Activated CD8-positive, alpha-beta memory T cell treated with anti-CD3 and anti-CD28 coated beads, Interleukin-2, amount 50 U/mL, for 1 hour (primary cell): ENCODE results near the gene BIRC7.

Source experiments
- DNase-seq: peaks from one replicate; pipeline ENCODE4 v3.0.0-alpha.2; 2020; ENCODE audit errors: extremely low read depth

The BIRC7 gene

DNA sequence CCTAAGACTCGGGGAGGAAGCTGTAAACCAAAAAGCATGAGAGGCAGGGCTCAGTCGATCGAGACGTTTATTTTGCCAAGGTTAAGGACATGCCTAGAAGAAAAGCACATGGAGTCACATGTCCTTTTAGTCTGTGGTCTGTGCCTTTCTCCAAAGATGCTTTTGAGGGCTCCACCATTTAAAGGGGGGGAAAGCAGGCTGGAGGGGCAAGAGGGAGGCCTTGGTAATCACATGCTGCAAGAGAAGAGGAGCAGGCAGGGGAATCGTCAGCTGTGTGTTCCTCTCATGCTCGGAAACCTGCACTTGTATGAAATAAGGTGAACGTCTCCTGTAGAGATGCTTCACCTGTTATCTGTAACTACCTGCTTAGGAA lies 10.6 kb upstream of the BIRC7 start:
- no peak for DNase-seq

DNA sequence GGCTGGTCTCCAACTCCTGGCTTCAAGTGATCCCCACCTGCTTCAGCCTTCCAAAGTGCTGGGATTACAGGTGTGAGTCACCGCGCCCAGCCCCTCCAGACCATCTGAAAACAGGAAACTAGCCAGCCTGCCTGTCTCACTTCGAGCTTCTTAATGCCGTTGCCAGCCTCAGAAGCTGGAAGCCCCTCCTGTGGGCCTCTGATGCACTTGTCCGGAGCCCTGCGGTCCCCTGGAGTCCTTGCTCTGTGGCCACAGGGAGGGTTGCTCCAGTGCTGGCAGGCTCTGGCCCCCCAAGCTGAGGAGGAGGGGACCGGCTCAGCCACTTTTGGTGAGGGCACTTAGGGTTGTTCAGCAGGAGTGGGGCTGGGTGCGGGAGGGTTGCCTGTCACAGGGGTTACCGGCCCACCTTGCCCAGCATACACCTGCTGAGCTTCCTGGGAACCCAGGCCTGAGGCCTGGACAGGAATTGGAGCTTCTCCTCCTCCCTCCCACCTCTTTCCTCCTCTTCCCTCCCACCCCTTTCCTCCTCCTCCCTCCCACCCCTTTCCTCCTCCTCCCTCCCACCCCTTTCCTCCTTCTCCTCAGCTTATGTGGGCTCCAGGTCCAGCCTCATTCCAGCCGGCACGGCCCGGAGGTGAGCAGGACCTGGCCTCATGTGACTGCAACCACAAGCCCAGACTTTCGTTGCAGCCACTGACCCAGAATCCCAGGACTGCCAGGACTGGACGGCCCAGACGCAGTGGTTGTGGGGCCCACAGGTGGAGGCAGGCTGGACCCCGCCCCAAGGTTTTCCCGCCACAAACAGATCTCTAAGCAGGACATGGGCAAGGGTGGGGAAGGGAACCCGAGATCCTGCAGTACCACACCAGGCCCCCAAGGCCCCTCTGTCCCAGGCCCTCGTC lies 9.4 kb upstream of the BIRC7 start:
- no peak for DNase-seq

DNA sequence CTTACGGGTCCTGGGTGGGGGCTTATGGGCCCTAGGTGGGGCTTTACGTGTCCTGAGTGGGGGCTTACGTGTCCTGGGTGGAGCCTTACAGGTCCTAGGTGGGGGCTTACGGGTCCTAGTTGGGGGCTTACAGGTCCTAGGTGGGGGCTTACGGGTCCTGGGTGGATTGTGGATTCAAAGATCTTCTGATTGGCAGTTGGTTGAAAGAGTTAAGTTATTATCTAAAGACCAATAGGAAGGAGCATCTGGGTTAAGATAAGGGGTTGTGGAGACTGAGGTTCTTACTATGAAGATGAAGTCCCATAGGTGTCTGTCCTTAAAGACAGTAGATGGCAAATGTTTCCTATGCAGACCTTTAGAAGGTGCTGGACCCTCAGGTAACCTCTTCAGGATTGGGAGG lies 8.4 kb upstream of the BIRC7 start:
- no peak for DNase-seq

DNA sequence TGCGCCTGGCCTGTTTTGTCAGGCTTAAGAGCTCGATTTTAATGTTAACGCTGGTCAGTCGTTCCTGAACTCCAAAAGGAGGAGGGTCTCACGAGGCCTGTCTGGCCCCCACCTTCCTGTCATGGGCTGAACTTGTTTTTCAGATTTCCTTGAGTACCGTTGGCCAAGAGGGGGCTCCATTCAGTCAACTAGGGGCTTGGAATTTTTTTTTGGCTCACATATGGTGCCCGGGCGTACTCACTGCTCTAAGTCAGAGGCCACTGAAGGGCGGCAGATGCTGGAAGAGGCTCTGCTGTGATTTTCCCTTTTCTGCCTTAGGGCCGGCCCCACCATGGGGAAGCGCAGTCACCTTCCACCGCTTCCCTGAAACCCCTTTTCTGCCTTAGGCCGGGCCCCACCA lies 6.9 kb upstream of the BIRC7 start:
- no peak for DNase-seq

DNA sequence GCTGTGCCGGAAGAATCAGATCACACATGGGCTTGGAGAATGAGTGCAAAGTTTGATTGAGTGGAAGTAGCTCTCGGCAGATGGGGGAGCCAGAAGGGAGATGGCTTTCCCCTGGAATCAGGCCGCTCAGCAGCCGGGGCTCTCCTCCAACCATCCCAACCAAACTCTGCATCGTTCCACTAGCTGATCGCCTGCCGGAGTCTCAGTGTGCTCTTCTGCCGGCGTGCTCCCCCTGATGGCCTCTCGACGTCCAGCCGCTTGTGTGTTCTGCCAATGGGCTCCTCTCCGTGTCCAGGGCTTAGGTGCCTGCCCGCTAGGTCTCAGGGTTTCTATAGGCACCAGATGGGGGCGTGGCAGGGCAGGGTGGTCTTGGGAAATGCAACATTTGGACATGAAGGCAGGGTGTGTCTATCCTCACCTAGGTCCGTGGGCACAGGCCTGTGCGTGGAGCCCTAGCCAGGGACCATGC lies 4.9 kb upstream of the BIRC7 start:
- DNase-seq: no peak

DNA sequence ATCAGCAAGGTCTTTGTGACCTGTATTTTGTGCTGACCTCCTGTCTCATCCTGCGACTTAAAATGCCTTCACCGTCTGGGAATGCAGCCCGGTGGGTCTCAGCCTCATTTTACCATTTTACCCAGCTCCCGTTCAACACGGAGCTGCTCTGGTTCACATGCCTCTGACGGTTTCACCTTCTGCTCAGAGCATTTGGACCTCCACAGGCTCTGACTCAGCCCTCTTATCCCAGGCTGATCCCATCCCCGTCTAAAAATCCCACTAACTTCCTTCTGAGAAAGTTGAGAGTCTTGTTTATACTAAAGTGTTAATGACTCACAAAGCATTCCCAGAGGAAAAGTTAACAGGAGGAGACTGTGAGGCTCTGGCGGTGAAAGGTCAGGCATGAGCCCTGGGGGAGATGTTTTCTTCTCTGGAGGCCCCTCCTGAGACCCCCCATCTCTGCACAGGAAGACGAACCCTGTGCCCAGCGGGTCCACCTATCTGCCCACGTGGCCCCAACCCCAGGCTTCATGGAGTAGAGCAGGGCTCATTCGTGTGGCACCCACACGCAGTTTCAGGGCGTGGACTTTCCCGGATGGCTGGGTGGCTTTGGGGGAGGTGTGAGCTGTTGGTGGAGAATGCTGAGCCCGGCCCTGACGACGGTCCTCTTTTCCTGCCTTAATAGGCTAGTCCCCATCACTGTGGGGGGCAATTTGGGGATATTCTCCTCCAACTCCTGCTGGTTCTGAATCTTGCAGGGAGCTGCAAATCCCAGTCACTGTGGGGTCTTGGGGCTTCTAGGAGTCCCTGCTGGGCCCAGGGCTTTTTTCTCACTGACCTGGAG lies 3.3 kb upstream of the BIRC7 start:
- no peak for DNase-seq

DNA sequence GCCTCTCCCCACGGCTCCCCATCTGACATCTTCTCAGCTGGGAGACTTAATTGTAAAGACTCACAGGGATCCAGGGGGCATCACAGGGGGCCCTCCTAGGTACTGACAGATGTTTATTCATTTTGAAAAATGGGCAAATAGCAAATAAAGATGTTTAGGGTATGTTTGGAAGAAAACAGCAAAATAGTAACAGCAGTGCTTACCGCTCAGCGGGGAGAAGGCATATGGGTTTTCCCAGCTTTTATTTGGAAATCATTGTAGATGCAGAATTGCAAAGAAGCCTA lies 2.7 kb upstream of the BIRC7 start:
- no peak for DNase-seq

DNA sequence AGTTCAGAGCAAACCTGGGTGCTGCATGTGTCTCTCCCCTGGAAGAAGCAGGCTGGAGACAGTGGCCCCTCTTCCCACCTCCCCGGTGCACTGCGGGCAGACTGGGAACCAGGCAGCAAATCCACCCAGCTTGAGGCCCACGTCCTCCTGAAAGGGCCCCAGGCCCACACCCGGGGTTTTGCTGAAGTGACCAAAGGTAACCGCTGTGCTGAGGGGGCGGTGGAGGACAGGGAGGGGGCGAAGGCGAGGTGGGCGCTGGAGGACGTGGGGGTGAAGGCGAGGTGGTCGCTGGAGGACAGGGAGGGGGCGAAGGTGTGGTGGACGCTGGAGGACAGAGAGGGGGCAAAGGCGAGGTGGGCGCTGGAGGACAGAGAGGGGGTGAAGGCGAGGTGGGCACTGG lies 1.8 kb upstream of the BIRC7 start:
- no peak for DNase-seq

DNA sequence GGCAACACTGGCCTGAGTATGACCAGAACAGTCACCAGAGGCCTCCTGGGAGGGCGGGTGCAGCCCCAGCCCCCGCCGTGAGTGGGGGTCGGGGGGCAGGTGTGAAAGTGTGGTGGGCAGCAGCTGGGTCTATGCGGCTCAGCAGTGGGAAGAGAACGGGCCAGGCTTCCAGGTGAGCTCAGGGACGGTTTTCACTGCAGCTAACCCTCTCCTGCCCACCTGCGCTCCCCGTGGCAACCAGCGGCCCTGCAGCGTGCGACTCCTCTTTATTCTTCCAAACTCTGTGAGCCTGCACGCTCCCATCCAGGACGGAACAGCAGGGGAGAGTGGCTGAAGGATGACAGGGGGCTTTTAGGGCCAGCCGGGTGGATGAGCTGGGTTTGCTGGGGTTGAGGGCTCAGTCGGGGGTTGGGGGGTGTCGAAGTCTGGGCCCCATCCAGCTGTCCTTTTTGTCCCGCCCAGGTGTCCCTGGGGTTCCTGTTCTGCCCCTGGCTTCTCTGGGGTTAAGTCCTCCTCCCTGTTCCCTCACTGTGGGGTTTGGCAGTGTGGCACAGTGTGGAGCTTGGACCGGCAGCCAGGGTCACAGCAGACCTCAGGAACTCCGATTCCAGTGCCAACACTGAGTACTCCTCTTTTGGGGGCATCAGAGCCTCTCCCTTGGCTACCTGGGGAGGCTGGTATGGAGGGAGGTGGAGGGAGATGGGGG lies 859 bp upstream of the BIRC7 start:
- DNase-seq: no peak

DNA sequence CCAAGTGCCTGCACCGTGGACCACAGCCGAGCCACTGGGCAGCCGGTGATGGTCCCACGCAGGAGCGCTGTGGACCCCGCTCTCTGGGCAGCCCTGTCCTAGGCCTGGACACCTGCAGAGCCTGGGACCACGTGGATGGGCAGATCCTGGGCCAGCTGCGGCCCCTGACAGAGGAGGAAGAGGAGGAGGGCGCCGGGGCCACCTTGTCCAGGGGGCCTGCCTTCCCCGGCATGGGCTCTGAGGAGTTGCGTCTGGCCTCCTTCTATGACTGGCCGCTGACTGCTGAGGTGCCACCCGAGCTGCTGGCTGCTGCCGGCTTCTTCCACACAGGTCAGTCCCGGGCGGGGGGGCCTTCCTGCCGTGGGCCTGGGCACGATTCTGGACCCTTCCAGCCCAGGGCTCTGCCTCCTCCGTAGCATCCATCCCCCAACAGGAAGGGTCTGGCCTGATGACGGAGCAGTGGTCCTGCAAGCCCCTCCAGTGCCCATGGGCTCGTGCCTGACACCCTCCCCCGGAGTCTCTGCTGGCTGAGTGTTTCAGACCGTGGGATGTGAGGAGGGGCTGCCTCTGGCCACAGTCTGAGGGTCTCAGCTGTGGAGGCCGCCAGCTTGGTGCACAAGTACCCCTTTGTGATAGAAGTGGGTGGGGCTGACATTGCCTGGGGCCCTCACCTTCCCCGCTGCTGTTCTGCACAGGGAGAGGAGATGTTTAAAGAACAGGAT lies 572 bp downstream of the BIRC7 start:
- DNase-seq: no peak

DNA sequence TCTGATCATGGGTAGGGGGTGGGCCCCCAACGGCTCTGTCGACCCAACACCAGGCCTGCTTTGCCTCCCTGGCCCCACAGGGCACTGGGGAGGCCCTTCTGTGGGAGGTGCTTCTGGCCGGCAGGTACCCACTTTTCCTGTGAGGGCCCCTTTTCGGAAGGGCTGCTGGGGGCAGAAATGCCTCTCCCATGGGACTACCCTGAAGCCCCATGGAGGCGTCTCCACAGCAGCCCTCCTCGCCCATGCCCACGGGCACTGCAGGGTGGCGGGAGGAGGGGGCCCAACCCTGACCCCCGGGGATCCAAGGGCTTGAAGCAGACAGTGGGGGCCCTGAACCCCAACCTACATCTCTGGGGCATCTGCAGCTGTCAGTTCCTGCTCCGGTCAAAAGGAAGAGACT lies 2.3 kb downstream of the BIRC7 start:
- no peak for DNase-seq

DNA sequence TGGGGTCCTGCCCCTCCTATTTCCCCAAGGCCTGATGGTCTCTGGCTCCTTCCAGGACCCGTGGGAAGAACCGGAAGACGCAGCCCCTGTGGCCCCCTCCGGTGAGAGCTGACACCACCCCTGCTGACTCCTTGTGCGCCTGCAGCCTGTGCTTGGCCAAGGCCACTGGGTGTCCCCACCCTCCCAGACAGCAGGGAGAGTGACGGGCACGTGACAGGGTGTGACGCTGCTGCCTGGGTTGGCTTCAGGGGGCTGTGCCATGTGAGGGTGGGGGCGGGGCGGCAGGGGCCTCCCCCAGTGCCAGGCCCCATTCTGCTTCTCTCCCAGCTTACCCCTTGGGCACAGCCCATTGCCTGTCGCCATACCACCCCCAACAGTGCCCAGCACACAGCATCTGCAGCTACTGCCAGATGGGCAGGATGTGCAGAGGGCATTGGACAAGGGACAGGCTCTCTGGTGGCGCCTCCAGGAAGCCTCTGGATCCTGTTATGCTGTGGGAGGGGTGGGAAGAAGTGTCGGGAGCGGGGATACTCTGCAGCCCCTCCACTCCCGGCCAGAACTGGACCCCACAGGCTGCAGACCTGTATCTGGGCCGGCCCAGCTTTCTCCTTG lies 2.9 kb downstream of the BIRC7 start:
- DNase-seq: no peak

DNA sequence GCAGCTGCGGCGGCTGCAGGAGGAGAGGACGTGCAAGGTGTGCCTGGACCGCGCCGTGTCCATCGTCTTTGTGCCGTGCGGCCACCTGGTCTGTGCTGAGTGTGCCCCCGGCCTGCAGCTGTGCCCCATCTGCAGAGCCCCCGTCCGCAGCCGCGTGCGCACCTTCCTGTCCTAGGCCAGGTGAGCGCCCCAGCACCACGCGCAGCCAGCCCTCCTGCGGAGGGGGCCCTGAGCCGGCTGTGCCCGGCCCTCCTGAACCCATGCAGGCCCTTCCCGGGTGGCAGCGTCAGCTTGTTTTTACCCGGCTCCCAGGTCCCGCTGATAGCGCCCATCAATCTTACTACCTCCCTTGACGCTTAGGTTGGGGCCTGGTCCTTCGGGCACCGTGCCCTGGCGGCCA lies 3.7 kb downstream of the BIRC7 start:
- no peak for DNase-seq

DNA sequence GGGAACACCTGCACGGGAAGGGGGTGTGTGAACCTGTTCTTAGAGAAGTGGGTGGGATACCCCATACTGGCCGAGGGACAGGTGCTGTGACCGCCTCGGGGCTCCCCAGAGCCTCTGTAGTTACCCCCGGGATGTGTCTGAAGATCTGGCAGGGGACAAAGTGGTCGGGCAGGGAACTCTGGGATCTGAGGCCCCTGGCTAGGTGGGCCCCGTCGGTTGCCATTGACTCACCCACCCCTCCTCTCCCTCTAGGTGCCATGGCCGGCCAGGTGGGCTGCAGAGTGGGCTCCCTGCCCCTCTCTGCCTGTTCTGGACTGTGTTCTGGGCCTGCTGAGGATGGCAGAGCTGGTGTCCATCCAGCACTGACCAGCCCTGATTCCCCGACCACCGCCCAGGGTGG lies 4.3 kb downstream of the BIRC7 start:
- no peak for DNase-seq

DNA sequence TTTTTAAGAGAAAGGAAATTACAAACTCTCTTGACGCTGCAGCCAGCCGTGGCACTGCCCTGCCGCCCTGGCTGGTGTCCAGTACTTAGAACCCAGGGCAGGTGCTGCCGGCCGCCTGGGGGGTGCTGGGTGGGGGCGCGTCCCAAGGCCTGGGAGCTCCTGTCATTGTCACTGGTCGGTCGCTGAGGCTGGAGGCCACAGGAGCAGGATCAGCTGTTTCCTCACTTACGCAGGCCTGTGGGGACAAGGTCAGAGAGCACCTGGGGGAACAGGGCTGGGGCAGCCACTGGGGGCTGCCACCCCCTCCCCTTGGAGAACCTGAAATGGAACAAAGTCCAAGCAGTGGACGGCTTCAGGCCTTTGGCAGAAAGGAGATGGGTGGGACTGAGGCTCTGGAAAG lies 5.6 kb downstream of the BIRC7 start:
- no peak for DNase-seq

DNA sequence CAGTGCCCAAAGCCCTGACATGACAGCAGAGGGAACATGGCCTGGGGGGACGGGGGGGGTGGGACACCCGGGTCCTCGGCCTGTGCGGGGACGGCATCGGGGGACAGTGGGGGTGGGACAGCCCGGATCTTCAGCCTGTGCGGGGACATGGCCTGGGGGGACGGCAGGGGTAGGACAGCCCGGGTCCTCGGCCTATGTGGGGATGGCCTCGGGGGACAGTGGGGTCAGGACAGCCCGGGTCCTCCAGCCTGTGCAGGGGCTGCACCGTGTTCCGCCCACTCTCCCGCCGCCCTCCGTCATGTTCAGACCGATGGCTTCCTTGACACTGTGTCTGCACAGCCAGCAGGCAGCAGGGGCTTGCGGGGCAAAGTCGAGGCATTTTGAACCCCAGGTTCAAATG lies 7.0 kb downstream of the BIRC7 start:
- no peak for DNase-seq

DNA sequence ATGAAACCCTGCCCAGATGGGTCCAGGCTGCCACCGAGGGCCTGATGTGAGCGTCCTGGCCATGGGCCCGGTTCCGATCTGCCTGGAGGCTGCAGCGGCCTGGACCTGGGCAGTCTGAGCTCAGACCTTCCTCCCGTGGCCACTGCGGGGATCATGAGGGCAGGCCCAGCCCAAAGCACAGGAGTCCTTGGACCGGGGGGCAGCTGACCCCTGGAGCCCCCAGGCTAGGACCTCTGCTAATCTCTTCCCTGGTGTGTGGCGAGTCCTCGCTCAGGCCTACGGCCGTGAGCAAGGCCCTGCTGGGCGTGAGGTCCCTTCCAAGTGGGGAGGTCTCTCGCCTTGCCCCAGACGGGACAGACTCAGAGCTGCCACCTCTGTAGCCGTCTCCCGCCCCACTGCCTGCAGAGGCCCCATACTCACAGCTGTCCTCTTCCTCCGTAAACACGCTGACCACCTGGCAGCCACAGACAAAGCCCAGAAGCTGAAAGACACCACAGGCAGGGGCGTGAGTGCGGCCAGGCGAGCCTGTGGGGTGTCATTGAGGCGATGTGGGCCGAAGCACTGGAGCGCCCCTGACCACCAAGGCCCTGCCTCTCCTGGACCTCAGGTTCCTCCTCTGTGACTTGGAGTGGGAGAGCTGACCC lies 8.0 kb downstream of the BIRC7 start:
- no peak for DNase-seq

DNA sequence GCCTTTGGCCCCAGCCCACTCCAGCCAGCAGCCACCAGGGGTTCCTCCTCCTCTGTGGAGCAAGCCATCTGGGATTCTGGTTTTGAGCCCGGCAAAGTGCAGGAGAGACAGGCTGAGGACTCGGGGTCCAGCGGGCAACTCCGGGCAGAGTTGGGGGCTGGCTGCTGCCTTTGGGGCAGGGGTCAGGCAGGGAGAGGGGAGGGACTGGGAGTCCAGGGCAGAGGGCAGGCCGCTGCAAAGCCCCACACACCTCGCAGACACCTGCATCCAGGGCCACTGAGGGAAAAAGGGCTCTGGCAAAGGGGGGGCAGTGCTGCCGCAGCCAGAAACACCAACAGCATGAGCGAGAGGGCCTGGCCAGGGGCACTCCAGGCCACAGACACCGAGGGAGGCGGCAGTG lies 8.8 kb downstream of the BIRC7 start:
- DNase-seq: no peak

DNA sequence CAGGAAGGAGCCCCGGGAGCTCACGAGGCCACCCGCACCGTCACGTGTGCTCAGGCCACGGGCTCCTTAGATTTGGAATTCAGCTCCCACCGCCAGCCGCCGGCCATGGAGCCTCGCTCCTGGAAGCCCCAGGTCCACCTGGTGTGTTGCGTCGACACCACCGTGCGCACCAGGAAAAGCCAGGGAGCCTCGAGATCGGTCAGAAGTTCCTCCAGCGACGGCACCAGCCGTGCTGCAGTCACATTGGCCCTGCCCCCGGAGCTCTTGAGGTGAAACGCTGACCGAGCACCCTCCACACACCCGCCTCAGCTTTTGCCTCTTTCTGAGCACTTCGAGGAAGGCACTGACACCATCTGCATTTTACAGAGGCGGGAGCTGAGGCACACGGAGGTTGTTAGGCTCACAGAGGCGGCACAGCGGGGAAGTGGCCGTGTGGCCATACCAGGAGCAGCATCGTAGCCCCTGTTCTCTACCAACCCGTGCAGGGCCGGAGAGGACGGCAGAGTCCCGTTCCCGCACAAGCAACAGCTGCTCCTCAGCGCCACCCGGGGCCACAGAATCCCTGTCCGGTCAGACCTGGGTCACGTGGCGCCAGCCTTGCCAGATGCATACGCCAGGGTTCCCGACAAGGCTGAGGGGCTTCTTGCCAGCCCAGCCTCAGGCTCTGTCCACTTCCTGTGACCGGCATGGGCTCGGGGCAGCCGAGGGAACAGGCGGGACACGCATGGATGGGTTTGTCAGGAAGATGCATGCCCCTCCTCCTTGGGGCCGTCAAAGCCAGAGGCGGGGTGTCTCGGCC lies 11.0 kb downstream of the BIRC7 start:
- no peak for DNase-seq

DNA sequence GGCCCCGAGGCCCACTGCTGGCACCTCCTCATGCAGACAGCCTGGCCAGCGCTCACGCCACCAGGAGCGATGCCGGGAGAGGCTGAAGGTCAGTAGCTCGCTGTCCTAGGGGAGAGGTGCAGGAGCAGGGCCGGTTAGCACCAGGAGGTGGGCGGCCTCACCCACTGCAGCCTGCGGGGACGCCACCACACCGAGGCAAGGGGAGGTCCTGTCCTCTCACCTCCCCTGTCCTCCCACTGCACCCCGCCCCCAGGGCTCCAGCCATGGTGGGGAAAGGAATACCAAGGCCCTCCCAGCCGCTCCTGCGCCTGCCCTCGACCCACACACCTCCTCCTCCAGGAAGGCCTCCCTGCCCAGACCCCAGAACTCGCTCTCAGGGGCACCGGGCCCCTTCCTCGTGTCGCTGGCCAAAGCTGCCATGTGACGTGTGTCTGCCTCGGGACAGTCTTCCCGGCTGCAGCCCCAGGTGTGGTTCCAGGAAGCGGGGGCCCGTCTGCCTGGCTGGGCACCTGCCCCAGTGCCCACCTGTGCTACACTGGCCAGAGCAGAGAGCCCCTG lies 12.0 kb downstream of the BIRC7 start:
- no peak for DNase-seq
